NCI-H774 (cell line): Measurements from ENCODE around the gene TRAPPC11.

ENCODE experiments used
- DNase-seq: peaks from one replicate; lab custom pipeline; 2025; lab: John Stamatoyannopoulos, UW

TRAPPC11 gene

GRCh38 chr4:183758061-183758757 is 99.1 kb downstream of the TRAPPC11 start:
- no peak for DNase-seq

GRCh38 chr4:183758758-183759447 is 99.8 kb downstream of the TRAPPC11 start:
- no peak for DNase-seq

GRCh38 chr4:183760326-183760725 is 101.2 kb downstream of the TRAPPC11 start:
- no peak for DNase-seq
